Smooth muscle cell (in vitro differentiated cells): ENCODE results near the gene SH3PXD2B. TPM values are rescaled to one million over a fixed set of nuclear protein-coding genes. Genes with fewer than 3 reads are reported as not detected.

Experiments used
- DNase-seq: peaks from one replicate; lab custom pipeline; 2025; ENCODE audit not compliant: unreplicated experiment; lab: John Stamatoyannopoulos, UW
- H2AFZ ChIP-seq: fragments of 200-600 bp; sonication (generic); 2 replicates; pipeline ENCODE4 v1.6.0; 2016; ENCODE audit warnings: antibody characterized with exemption, low read depth, mild to moderate bottlenecking
- H3F3A ChIP-seq: fragments of 200-600 bp; sonication (generic); 2 replicates; pipeline ENCODE4 v1.6.0; 2017; ENCODE audit warnings: antibody characterized with exemption, low read depth
- H3K27ac ChIP-seq: fragments of 200-600 bp; sonication (generic); 2 replicates; pipeline ENCODE4 v1.5.1; 2016; ENCODE audit warnings: low read depth, mild to moderate bottlenecking
- H3K27me3 ChIP-seq: fragments of 200-600 bp; sonication (generic); 2 replicates; pipeline ENCODE4 v1.6.1; 2016; ENCODE audit warnings: low read depth, mild to moderate bottlenecking
- H3K36me3 ChIP-seq: fragments of 200-600 bp; sonication (generic); 2 replicates; pipeline ENCODE4 v1.5.1; 2016; ENCODE audit warnings: low read depth
- H3K4me1 ChIP-seq: fragments of 200-600 bp; sonication (generic); 2 replicates; pipeline ENCODE4 v1.5.1; 2016; ENCODE audit warnings: low read depth
- H3K4me2 ChIP-seq: fragments of 200-600 bp; sonication (generic); 2 replicates; pipeline ENCODE4 v1.6.0; 2016; ENCODE audit warnings: mild to moderate bottlenecking
- H3K4me3 ChIP-seq: fragments of 200-600 bp; sonication (generic); 2 replicates; pipeline ENCODE4 v1.5.1; 2016; ENCODE audit warnings: mild to moderate bottlenecking
- H3K79me2 ChIP-seq: fragments of 200-600 bp; sonication (generic); 2 replicates; pipeline ENCODE4 v1.6.0; 2016; ENCODE audit warnings: low read depth, mild to moderate bottlenecking
- H3K9ac ChIP-seq: fragments of 200-600 bp; sonication (generic); 2 replicates; pipeline ENCODE4 v1.6.0; 2016; ENCODE audit warnings: low read depth
- H3K9me3 ChIP-seq: fragments of 200-600 bp; sonication (generic); replicated peaks from 2 replicates; pipeline ENCODE4 v1.5.1; 2016; ENCODE audit warnings: low read depth
- H4K20me1 ChIP-seq: fragments of 200-600 bp; sonication (generic); 2 replicates; pipeline ENCODE4 v1.6.0; 2016; ENCODE audit warnings: low read depth
- WGBS: methylation state at CpG from one replicate; pipeline ENCODE4 v1.1.7; 2016; ENCODE audit warnings: low lambda C conversion rate; 5-methylcytosine and 5-hydroxymethylcytosine counted together
- polyA plus RNA-seq: library from polyadenylated mRNA; unstranded; fragments of >200 nt; fragmentation: Nextera tagmentation; extraction: Ambion mirVana; gene quantifications from 2 replicates; pipeline ENCODE4 v1.2.1, GENCODE V29; 2016
- total RNA-seq: library from RNA; depleted of rRNA; stranded (reverse); fragments of >200 nt; gene quantifications from 2 replicates; pipeline ENCODE4 v1.2.3, GENCODE V29; 2014
- TF ChIP-seq, protein P1 (sequence below): fragments of 200-600 bp; sonication (generic); IDR thresholded peaks from 2 replicates; pipeline ENCODE4 v1.5.1; 2017; ENCODE audit warnings: borderline replicate concordance, mild to moderate bottlenecking, antibody characterized with exemption; ENCODE audit not compliant: insufficient read depth, poor library complexity, severe bottlenecking

SH3PXD2B gene
- total and polyA plus RNA-seq, 2 experiments from 2014 or later: 36.5 to 39.4 TPM

DNA sequence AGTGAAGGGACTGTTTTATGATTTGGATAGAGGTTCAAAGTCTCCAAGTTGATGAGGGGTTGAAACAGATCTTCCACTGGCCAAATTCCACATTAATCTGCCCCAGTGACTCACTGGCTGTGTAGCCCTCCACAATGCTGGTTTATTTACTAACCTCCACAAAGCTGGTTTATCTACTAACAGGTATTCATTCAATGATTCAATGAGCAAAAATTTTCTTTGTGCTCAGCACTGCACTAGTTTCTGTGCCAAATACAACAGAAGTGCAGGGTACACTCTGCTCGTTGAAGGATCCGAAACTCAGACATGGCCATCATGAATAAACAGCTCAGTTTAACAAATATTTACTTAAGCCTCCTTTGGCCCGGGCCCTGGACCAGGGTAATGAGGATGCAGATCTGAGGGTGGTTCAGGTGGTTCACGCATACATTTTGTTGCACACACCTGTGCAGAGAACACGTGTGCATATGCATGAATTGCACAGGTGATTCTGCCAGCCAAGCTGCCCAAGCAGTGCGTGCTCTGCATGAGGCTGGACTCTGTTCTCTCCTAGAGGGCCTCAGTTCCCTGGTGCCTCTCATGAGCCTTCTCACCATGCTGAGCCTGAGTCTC lies 71.0 kb downstream of the SH3PXD2B start:
- H2AFZ ChIP-seq: no peak overlapping the region
- TF ChIP-seq, protein P1, sequence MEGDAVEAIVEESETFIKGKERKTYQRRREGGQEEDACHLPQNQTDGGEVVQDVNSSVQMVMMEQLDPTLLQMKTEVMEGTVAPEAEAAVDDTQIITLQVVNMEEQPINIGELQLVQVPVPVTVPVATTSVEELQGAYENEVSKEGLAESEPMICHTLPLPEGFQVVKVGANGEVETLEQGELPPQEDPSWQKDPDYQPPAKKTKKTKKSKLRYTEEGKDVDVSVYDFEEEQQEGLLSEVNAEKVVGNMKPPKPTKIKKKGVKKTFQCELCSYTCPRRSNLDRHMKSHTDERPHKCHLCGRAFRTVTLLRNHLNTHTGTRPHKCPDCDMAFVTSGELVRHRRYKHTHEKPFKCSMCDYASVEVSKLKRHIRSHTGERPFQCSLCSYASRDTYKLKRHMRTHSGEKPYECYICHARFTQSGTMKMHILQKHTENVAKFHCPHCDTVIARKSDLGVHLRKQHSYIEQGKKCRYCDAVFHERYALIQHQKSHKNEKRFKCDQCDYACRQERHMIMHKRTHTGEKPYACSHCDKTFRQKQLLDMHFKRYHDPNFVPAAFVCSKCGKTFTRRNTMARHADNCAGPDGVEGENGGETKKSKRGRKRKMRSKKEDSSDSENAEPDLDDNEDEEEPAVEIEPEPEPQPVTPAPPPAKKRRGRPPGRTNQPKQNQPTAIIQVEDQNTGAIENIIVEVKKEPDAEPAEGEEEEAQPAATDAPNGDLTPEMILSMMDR: no peak
- peaks cover 16% of the 10 kb centered on the region for H4K20me1 ChIP-seq
- H3K9ac ChIP-seq: no peak overlapping the region
- H3K4me3 ChIP-seq: no peak overlapping the region
- no peaks in the 10 kb centered on the region for H3F3A ChIP-seq
- no peaks in the 10 kb centered on the region for H3K4me1 ChIP-seq
- H3K27ac ChIP-seq: peak overlapping the region; percentile 56
- WGBS: 69% methylated on average over 6 of the region's 6 CpGs
- H3K79me2 ChIP-seq: no peaks in the 10 kb centered on the region
- no peak for DNase-seq
- H3K27me3 ChIP-seq: no peaks in the 10 kb centered on the region
- no peak overlapping the region for H3K4me2 ChIP-seq
- no peaks in the 10 kb centered on the region for H3K9me3 ChIP-seq
- H3K36me3 ChIP-seq: peaks cover 14% of the 10 kb centered on the region

DNA sequence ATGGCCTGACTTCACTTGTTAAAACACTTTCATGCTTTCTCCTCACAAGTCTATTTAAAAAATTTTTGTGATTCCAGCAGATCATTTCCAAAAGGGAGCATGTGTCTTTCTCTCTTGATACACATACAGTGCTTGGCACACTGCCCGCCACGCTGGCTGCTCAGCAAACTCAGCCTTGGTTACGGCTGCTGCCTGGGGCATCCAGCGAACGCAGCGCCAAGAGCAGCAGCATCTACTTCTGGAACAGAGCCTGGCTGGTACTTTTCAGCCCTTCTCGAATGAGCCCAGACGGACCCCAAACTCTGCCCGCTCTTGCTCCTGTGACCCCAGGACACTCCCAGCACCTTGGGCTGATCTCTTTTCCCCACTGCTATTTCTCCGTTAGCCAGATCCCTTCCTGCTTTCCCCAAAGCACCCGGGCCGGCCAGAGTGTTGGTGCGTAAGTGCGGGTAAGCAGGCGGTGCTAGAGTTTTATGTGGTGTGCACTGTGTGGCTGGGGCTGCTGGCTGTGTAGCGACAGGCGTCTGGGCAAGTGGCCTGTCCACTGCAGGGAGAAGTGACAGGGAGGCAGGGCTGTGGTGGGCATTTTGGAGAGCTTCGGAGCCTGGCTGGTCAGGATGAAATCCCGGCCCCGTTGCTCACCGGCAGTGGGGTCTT lies 73.2 kb downstream of the SH3PXD2B start:
- no peak overlapping the region for H3K9ac ChIP-seq
- no peak for DNase-seq
- H2AFZ ChIP-seq: no peak overlapping the region
- no peak overlapping the region for H3K27ac ChIP-seq
- TF ChIP-seq, protein P1: no peak
- no peaks in the 10 kb centered on the region for H3F3A ChIP-seq
- no peaks in the 10 kb centered on the region for H3K4me1 ChIP-seq
- no peaks in the 10 kb centered on the region for H3K9me3 ChIP-seq
- no peak overlapping the region for H3K4me2 ChIP-seq
- no peak overlapping the region for H3K4me3 ChIP-seq
- peaks cover 28% of the 10 kb centered on the region for H4K20me1 ChIP-seq
- 96% methylated on average over 21 of the region's 21 CpGs for WGBS
- no peaks in the 10 kb centered on the region for H3K27me3 ChIP-seq
- no peaks in the 10 kb centered on the region for H3K36me3 ChIP-seq
- no peaks in the 10 kb centered on the region for H3K79me2 ChIP-seq

DNA sequence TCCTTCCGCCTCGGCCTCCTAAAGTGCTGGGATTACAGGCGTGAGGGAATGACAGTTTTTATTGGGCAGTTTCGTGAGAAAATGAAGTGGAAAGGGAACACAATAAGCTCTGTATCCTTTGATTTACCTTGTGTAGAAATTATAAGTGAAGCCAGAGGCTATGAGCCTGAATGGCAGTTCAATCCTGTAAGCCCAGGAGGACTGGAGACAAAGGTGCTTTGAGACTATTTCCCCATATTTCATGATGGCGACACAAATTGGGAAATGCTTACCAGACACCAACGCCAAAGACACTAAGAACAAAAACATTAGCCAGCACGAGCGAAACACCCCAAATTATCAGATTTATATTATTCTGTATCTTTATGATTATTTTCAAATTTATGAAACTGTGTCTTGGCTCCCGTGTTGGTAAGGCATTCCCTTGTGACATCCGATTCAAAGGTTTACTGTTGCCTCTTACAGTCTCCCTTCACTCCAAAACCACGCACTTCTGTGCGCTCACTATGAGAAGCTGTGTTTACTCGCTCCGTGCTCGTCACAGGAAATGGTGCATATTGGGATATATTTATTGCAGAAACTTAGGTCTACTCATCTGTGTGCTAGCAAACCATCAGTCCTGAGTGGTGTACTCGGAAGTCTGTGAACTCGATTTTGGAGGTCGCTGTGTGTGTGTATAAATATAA lies 73.9 kb downstream of the SH3PXD2B start:
- H3K79me2 ChIP-seq: no peaks in the 10 kb centered on the region
- H3K4me3 ChIP-seq: no peak overlapping the region
- 97% methylated on average over 18 of the region's 18 CpGs for WGBS
- no peak overlapping the region for H3K4me2 ChIP-seq
- TF ChIP-seq, protein P1: no peak
- H3K9ac ChIP-seq: no peak overlapping the region
- H3K9me3 ChIP-seq: no peaks in the 10 kb centered on the region
- H3K36me3 ChIP-seq: no peaks in the 10 kb centered on the region
- H4K20me1 ChIP-seq: peaks cover 28% of the 10 kb centered on the region
- no peaks in the 10 kb centered on the region for H3K27me3 ChIP-seq
- H2AFZ ChIP-seq: no peak overlapping the region
- no peaks in the 10 kb centered on the region for H3F3A ChIP-seq
- DNase-seq: no peak
- no peaks in the 10 kb centered on the region for H3K4me1 ChIP-seq
- H3K27ac ChIP-seq: no peak overlapping the region
